HG03575 (cell line): ENCODE data around the gene MYO1D.
"Not testable (repeated sequence)": the region's sequence is repeated elsewhere in the genome, so short reads cannot be mapped to it uniquely, and the experiment has no call there.

ENCODE experiments used
- ATAC-seq: cut with Tn5 transposase; IDR thresholded peaks from one replicate; pipeline ENCODE4 v1.9.1; 2021; ENCODE audit not compliant: unreplicated experiment, insufficient number of reproducible peaks, low FRiP score; ENCODE audit errors: extremely low read depth

The MYO1D gene

DNA sequence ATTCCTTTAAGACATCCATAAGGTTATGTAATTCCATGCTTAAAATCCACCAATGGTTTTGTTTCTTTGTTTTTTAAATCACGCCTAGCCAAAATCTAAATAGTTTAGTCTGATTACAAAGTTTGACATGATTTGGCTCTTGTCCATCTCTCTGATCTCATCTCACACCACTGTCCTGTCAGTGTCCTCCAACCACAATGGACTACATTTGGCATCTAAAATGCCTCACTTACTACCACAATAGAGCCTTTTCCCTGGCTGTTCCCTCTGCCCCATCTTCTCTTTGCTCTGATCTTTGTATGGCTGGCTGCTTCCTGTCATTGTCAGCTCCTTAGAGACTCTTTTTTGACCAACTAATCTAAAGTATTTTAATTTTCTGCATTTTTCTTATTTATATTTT, 157.2 kb downstream of the MYO1D start:
- ATAC-seq: no peak

- not testable (repeated sequence) for ATAC-seq
These were observed 162.0 kb downstream of the MYO1D start for GRCh38 chr17:32714922-32715321.

- ATAC-seq: not testable (repeated sequence)
These were observed 162.7 kb downstream of the MYO1D start for GRCh38 chr17:32714206-32714605.

- no peak for ATAC-seq
These were observed 163.8 kb downstream of the MYO1D start for GRCh38 chr17:32713081-32713480.

GRCh38 chr17:32709562-32709961, 167.4 kb downstream of the MYO1D start:
- no peak for ATAC-seq

DNA sequence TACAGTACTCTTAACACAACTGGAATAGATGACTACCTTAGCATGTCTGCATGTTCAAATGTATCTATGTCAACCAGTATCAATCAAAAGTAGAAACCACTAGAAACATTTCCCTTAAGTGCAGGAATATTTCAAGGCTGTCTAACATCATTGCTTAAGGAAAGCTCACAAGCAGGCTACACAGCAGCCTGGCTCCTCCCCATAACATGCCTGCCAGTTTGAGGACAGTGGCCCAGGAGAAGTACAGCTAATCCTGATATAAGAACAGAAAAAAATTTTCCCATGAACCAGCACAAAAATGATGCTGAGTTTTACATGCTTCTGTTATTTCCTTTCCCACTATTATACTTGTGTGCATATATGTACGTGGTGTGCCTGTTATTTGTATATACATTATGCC, 175.1 kb downstream of the MYO1D start:
- no peak for ATAC-seq

- no peak for ATAC-seq
These were observed 177.7 kb downstream of the MYO1D start for GRCh38 chr17:32699247-32699646.

- ATAC-seq: no peak
These were observed 178.9 kb downstream of the MYO1D start for GRCh38 chr17:32697728-32698625.

- ATAC-seq: no peak
These were observed 180.5 kb downstream of the MYO1D start for GRCh38 chr17:32696426-32696825.

DNA sequence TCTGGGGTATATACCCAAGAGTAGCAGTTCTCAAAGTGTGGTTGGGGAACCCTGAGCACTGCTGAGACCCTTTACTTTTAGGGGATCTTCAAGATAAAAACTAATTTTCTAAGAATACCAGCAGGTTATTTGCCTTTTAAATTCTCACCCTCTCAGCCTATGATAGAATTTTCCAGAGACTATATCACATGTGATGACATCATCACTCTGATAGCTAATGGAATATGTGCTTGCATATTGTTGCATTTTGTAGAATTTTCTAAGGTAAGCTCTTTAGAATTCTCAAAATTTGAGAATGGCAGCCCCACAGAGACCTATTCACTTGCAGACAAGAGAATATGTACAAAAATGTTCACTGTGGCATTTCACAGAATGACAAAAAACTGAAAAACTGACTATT, 181.1 kb downstream of the MYO1D start:
- ATAC-seq: no peak

GRCh38 chr17:32693194-32693897, 183.6 kb downstream of the MYO1D start:
- ATAC-seq: no peak

DNA sequence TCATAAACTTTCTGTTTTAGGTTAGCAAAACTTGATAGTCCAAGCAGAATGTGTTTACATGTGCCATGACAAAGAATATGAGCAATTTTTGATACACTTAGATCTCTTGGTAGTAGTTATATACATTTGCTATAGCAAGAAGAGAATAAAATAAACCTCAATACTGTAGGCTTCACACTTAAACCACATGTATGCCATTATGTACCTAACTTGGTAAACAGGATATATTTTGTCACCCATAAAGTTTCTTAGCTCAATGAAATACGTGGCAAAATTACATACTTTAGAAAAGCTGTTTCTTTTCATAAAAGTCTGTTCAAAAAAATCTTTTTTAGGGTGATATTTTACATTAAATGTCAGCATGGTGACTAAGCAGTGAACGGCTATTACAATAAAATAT, 184.7 kb downstream of the MYO1D start:
- no peak for ATAC-seq

GRCh38 chr17:32689348-32689747, 187.6 kb downstream of the MYO1D start:
- ATAC-seq: no peak

DNA sequence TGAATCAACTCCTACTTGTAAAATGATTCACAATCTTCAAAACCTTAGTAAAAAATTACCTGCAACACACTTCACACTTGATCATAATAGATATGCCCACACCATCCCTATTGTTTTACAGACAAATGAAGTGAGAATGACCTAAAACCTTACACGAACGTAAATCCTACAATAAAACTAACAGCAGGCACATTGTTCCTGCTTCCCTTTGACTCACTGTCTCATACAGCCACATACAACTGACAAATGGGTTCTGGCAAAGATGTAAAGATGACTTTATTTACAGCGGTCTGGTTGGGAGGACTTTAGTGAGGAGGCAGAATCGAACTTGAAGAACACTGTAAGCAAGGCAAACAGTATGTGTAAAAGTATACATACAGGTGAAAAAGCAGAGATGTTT, 188.7 kb downstream of the MYO1D start:
- no peak for ATAC-seq

DNA sequence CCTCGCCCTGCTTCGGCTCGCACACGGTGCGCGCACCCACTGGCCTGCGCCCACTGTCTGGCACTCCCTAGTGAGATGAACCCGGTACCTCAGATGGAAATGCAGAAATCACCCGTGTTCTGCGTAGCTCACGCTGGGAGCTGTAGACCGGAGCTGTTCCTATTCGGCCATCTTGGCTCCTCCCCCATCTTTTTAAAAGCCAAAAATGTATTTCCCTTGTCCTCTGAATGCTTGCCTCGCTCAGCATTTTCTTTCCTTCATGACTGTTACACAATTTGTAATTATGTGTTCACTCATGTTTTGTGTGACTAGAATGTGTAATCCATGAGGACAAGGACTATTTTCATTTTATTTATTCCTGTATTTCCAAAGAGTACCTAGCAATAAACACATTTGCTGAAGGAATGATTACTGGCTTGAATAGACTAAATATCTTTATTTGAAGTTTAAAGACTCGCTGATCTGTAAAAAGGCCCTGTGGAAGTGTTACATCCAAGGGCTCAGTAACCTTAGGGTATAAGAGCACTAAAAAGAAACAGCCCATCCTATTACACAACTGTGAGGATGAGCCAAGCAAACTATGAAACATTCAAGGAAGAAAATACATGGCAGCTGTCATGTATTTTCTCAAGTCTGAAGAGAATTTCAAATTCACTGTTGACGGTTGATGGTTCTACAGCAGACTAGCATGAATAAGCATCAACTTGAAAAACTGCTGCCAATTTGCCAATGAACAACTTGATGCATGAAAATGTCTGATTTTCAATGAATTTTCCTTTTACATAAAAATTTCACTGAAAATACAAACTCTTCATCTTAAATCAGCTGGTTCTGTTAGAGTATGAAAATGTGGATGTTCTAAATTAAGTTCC, 192.6 kb downstream of the MYO1D start:
- ATAC-seq: no peak

DNA sequence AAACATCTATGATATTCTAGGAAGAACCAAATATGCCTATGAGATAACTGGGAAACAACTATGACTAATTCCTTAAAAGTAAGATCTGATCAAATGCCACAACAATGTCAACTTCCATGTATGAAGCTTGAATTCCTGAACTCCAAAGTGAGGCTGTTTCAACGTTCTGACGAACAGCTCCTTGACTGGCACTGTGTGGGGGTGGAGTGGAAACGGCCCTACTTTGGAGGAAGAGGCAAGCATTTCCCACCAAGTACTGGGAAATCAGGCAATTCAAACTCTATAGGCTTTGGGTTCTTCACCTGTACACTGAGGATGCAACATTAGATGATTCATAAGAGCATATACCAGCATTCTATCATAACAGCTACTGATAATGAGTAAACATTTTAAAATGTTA, 203.0 kb downstream of the MYO1D start:
- no peak for ATAC-seq

- no peak for ATAC-seq
These were observed 204.2 kb downstream of the MYO1D start for GRCh38 chr17:32672711-32673110.

GRCh38 chr17:32671896-32672295, 205.0 kb downstream of the MYO1D start:
- no peak for ATAC-seq

- ATAC-seq: no peak
These were observed 211.9 kb downstream of the MYO1D start for GRCh38 chr17:32664936-32665583.
